Activated T-helper 17 cell treated with anti-CD3 and anti-CD28 coated beads, Interleukin-2, amount 50 U/mL, for 72 hours (primary cell): ENCODE measurements around the gene PLEKHM2. TPM values are rescaled to one million over a fixed set of nuclear protein-coding genes. Genes with fewer than 3 reads are reported as not detected.

ENCODE experiments used
- ATAC-seq: fragments of 150-1000 bp; cut with Tn5 transposase; replicated peaks from 2 replicates; pipeline ENCODE4 v1.10.0; 2021; ENCODE audit warnings: mild to moderate bottlenecking, moderate library complexity
- H3K27ac Mint-ChIP-seq: one replicate; pipeline ENCODE4 v1.8.0; 2022; ENCODE audit warnings: mixed read lengths
- H3K27me3 Mint-ChIP-seq: one replicate; pipeline ENCODE4 v1.8.0; 2022; ENCODE audit warnings: mixed read lengths
- H3K36me3 Mint-ChIP-seq: one replicate; pipeline ENCODE4 v1.8.0; 2022; ENCODE audit warnings: low read depth, mild to moderate bottlenecking, mixed read lengths
- H3K4me1 Mint-ChIP-seq: one replicate; pipeline ENCODE4 v1.8.0; 2022; ENCODE audit warnings: mixed read lengths
- H3K4me3 Mint-ChIP-seq: one replicate; pipeline ENCODE4 v1.8.0; 2022; ENCODE audit warnings: mild to moderate bottlenecking, mixed read lengths
- H3K9me3 Mint-ChIP-seq: one replicate; pipeline ENCODE4 v1.8.0; 2022; ENCODE audit warnings: mixed read lengths
- total RNA-seq, 2 donors: library from RNA; stranded (reverse); gene quantifications; one replicate each; pipeline ENCODE4 v1.2.3, GENCODE V29; 2022

PLEKHM2 gene
- total RNA-seq, 2 donors from 2014 or later = 32.2 to 50.5 TPM

- Mint-ChIP-seq H3K4me1 (no peaks in the 10 kb centered on the region), H3K4me3 (no peak overlapping the region), H3K27ac (no peak overlapping the region), H3K27me3 (peaks cover 12% of the 10 kb centered on the region), H3K9me3 (no peaks in the 10 kb centered on the region), H3K36me3 (no peaks in the 10 kb centered on the region)
- ATAC-seq = no peak
Measured at GRCh38 chr1:15771836-15772515, 87.9 kb downstream of the PLEKHM2 start.

DNA sequence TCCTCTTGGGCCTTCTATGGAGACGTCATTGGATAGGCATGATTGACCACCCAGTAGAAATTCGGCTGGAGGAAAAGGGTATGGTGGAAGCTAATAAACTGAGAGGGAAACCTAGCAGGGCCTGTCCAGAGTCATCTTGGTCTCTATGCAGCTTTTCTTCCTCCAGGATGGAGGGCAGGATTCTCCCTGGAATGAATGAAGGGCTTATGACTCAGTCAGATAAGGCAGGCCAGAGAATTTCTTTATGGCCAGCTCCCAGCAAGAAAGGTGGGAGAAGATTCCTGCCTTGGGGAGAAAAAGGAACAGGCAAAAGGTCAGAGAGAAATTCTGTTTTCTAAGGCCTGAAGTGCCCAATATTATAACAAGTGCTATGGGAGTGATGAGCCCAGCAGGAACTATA lies 91.6 kb downstream of the PLEKHM2 start:
- Mint-ChIP-seq H3K4me3 (no peak overlapping the region), H3K9me3 (no peaks in the 10 kb centered on the region), H3K27me3 (peaks cover 9% of the 10 kb centered on the region), H3K4me1 (no peaks in the 10 kb centered on the region), H3K36me3 (no peaks in the 10 kb centered on the region), H3K27ac (no peak overlapping the region)
- no peak for ATAC-seq

- H3K9me3 Mint-ChIP-seq = no peaks in the 10 kb centered on the region
- H3K4me1 Mint-ChIP-seq = no peaks in the 10 kb centered on the region
- H3K36me3 Mint-ChIP-seq = no peaks in the 10 kb centered on the region
- no peak for ATAC-seq
- H3K27ac Mint-ChIP-seq = no peak overlapping the region
- no peak overlapping the region for H3K4me3 Mint-ChIP-seq
- H3K27me3 Mint-ChIP-seq = no peaks in the 10 kb centered on the region
Measured at GRCh38 chr1:15777909-15778707, 94.0 kb downstream of the PLEKHM2 start.

Other genes starting within 250 kb of the PLEKHM2 start
- gene CTRC, start 245.9 kb upstream of the PLEKHM2 start, total RNA-seq = not detected
- gene CELA2A, start 227.6 kb upstream of the PLEKHM2 start, total RNA-seq = not detected
- not detected for gene CELA2B, start 208.2 kb upstream of the PLEKHM2 start, total RNA-seq
- gene CASP9, start 160.1 kb upstream of the PLEKHM2 start, total RNA-seq = 10 to 100 TPM; 17.1 to 17.9 TPM
- 10 to 100 TPM in 1 of 2 donors, 1 to 10 TPM in 1; 8.6 to 10.0 TPM for gene DNAJC16, start 157.5 kb upstream of the PLEKHM2 start, total RNA-seq
- gene AGMAT, start 99.3 kb upstream of the PLEKHM2 start, total RNA-seq = 10 to 100 TPM in 1 of 2 donors, 1 to 10 TPM in 1; 9.7 to 16.6 TPM
- gene DDI2, start 66.9 kb upstream of the PLEKHM2 start, total RNA-seq = 10 to 100 TPM; 28.3 to 39.3 TPM
- 1 to 10 TPM in 1 of 2 donors, under 1 TPM in 1; 0.90 to 1.6 TPM for gene SLC25A34, start 51.9 kb downstream of the PLEKHM2 start, total RNA-seq
- gene TMEM82, start 58.2 kb downstream of the PLEKHM2 start, total RNA-seq = not detected
- not detected for gene FBLIM1, start 74.5 kb downstream of the PLEKHM2 start, total RNA-seq
- 1 to 10 TPM; 1.8 to 2.2 TPM for gene UQCRHL, start 123.3 kb downstream of the PLEKHM2 start, total RNA-seq
- 10 to 100 TPM; 48.9 to 66.7 TPM for gene SPEN, start 163.4 kb downstream of the PLEKHM2 start, total RNA-seq